GOT3 (cell line): ENCODE measurements around the gene CAMK2N1.

Experiments
- DNase-seq: peaks from one replicate; lab custom pipeline; 2025; ENCODE audit warnings: mixed read lengths; lab: John Stamatoyannopoulos, UW

CAMK2N1 gene

GRCh38 chr1:20478057-20478635, 7.9 kb downstream of the CAMK2N1 start:
- DNase-seq: no peak

GRCh38 chr1:20477348-20478056, 8.5 kb downstream of the CAMK2N1 start:
- no peak for DNase-seq

DNA sequence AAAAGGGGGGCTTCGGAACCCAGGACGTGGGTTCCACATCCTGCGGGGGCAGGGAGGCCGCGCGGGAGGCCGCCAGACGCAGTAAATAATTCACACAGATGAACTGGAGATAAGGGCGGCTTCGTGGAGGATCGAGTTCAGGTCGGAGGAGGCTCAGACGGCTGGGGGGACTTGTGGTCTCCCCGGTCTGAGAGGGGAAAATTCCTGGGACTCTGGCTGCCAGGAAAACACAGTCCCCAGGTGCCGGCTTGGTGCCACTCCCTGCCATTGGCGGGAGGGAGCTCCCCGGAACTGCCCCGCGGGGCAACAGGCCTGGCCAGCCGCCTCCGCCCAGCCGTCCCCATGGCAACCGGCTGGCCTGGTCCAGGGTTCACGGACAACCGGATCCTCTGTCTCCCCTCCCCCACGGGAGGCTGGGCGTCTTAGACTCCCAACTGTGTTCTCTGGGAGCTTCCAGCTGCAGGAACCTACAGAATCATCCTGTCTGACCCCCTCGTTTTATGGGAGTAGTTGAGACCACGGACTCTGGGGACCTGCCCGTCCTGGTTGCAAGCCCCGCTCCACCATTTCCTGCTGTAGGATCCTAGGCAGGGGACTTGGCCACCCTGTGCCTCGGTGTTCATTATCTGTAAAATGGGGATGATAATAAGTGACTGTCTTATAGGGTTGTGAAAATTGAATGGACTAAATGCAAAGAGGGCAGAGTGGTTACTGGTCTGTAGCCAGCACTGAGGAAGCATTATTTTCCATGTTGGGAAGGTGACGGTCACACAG, 9.6 kb downstream of the CAMK2N1 start:
- no peak for DNase-seq

DNA sequence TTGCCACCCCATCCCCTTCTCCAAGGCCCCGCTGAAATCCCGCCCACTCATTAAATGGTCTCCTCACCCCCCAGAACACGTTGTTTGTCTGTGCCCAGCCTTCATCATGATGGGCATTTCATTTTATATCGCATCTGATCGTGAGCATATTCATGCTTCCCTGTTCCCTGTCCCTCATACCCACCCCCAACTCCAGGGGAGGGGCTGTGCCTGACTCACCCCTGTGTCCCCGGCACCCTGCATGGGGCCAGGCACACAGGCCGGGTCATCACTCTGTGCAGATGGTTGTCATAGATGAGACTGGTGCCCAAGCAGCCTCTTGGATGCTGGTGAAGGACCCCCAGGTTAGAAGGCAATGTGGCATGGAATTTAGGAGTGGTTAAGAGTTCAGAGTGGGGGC, 11.0 kb downstream of the CAMK2N1 start:
- no peak for DNase-seq

GRCh38 chr1:20474333-20474975, 11.6 kb downstream of the CAMK2N1 start:
- no peak for DNase-seq

DNA sequence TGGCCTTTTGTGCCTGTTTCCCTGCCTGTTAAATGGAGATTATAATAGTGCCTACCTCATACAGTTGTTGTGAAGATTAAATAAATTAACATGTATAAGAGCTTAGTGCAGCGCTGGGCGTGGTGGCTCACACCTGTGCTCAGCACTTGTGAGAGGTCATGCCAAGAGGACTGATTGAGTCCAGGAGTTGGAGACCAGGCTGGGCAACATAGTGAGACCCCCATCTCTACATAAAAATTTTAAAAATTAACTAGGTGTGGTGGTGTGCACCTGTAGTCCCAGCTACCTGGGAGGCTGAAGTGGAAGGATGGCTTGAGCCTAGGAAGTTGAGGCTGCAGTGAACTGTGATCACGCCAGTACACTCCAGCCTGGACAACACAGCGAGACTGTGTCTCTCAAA, 12.1 kb downstream of the CAMK2N1 start:
- DNase-seq: no peak

- no peak for DNase-seq
Observed at GRCh38 chr1:20472860-20473711, 12.9 kb downstream of the CAMK2N1 start.

DNA sequence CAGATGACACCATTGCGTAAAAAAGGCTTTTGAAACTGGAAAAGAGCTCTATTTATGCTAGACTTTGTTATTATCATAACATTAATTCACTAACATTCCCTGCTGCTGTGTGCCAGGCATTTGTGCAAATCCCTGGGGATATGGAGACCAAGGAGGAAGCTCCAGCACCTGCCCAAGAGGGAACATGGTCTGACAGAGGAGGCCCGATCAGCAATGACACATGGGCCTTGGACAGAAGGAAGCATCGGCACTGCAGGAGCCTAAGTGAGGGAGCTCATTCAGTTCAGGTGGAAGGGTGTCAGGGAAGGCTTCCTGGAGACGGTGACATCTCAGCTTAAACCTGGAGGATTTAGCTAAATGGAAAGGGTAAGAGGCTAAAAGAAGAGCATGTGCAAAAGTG, 13.9 kb downstream of the CAMK2N1 start:
- no peak for DNase-seq

DNA sequence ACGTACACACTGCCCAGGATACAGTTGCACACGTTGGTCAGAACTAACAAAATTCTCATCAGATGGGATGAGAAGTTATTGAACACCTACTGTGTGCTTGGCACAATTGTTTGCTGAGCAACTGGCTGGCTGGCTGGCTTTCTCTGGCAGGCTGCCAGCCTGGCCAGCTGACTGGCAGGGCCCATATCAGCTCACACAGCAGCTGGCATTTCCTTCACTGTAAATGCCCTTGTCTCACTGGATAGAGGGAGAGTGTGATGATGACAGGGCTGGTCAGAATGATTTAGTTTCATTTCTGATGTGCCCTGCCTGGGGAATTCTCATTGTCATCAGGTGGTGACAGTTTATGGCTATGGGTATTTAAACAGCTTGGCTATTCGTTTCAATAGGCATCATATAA, 15.8 kb downstream of the CAMK2N1 start:
- no peak for DNase-seq

GRCh38 chr1:20469406-20470076, 16.5 kb downstream of the CAMK2N1 start:
- DNase-seq: no peak

GRCh38 chr1:20466273-20466672, 19.7 kb downstream of the CAMK2N1 start:
- DNase-seq: no peak

DNA sequence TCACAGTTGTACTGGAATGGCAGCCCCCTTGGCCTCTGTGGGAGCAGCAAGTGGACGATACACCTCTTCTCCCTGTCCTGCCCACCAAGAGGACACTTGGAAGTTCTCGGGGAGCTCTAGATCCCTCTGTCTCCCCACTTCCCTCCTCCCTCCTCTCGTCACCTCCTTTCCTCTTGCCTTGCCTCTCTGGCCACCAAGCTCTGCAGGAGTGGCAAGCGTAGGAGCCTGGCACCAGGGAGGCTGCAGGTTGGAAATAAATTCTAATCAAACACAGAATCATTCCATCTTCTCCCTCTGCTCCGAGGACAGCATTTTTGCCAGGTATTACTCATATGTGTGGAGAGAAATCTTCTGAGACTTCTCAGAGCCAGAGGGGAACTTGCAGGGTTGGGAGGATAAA, 20.8 kb downstream of the CAMK2N1 start:
- DNase-seq: no peak

DNA sequence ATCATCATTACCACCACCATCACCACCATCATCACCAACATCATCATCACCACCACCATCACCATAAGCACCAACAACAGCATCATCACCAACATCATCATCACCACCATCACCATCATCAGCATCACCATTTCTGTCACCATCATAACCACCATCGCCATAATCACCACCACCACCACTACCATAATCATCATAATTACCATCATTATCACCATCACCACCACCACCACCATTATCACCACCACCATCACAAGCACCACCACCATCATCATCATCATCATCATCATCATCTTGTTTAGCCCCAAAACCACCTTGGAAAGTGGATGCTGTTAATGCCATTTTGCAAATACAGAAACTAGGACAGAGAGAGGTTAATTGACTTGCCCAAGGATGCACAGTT, 22.5 kb downstream of the CAMK2N1 start:
- DNase-seq: no peak

GRCh38 chr1:20462397-20462796, 23.6 kb downstream of the CAMK2N1 start:
- DNase-seq: no peak

GRCh38 chr1:20458717-20459116, 27.3 kb downstream of the CAMK2N1 start:
- no peak for DNase-seq

GRCh38 chr1:20454004-20454403, 32.0 kb downstream of the CAMK2N1 start:
- DNase-seq: no peak

- DNase-seq: no peak
Observed at GRCh38 chr1:20449735-20450311, 36.2 kb downstream of the CAMK2N1 start.

- no peak for DNase-seq
Observed at GRCh38 chr1:20448671-20449071, 37.3 kb downstream of the CAMK2N1 start.

GRCh38 chr1:20447794-20448193, 38.2 kb downstream of the CAMK2N1 start:
- DNase-seq: no peak

DNA sequence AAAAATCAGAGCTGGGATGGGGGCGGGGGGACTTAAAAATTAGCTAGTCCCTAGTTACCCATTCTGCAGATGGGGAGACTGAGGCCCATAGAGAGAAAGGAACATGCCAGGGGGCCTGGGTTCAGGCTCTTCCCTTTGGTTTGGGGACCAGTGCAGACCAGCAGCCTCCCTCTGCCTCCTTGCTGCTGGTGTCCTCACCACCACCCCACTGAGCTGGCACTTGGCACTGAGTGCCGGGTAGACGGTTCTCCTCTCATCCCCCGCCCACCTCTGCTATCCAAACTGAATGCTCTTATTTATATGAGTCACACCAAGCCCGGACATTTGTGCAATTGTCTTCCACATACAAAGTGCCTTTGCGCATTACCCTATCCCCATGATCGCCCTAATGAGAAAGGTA, 39.2 kb downstream of the CAMK2N1 start:
- DNase-seq: no peak

DNA sequence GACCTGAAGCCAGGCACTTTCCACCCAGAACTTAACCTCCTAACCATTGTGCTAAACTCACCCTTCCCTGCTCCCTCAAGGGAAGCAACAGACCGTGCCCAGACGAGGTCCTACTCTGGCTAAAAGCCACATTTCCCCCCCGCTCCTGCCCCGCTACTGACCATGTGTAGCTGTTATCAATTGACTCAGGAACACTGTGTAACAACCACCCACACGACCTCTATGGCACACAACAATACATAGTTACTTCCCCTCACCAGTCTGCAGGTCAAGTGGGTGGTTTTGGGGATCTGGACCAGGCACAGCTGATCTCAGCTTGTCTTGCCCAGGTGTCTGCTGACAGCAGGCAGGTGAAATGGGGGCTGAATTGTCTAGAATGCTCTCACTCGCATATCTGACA, 40.1 kb downstream of the CAMK2N1 start:
- no peak for DNase-seq
